NB4 (cell line): ENCODE results near the gene FTH1.

Source experiments
- MYC ChIP-seq: IDR thresholded peaks from 2 replicates; pipeline ENCODE4 v1.6.1; 2011; ENCODE audit warnings: low read depth, low read length
- TF ChIP-seq, protein P1 (sequence below): IDR thresholded peaks from one replicate; pipeline ENCODE4 v1.5.1; 2012; ENCODE audit warnings: low read depth, low read length

DNA sequence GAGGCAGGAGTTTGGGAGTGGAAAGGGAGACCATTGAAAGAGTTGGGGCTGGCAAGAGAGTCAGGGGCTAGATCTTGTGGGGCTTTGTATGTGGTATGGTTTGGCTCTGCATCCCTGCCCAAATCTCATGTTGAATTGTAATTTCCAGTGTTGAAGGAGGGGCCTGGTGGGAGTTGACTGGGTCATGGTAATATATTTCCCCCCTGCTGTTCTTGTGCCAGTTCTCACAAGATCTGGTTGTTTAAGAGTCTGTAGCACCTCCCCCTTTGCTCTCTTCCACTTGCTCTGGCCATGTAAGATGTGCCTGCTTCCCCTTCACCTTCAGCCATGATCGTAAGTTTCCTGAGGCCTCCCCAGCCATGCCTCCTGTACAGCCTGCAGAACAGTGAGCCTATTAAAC, 39.9 kb downstream of the FTH1 start:
- TF ChIP-seq, protein P1, sequence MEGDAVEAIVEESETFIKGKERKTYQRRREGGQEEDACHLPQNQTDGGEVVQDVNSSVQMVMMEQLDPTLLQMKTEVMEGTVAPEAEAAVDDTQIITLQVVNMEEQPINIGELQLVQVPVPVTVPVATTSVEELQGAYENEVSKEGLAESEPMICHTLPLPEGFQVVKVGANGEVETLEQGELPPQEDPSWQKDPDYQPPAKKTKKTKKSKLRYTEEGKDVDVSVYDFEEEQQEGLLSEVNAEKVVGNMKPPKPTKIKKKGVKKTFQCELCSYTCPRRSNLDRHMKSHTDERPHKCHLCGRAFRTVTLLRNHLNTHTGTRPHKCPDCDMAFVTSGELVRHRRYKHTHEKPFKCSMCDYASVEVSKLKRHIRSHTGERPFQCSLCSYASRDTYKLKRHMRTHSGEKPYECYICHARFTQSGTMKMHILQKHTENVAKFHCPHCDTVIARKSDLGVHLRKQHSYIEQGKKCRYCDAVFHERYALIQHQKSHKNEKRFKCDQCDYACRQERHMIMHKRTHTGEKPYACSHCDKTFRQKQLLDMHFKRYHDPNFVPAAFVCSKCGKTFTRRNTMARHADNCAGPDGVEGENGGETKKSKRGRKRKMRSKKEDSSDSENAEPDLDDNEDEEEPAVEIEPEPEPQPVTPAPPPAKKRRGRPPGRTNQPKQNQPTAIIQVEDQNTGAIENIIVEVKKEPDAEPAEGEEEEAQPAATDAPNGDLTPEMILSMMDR: no peak
- no peak for TF ChIP-seq MYC
